ENCODE measurements around the gene TXNL4B.
"Not testable (repeated sequence)": the region's sequence is repeated elsewhere in the genome, so short reads cannot be mapped to it uniquely, and the experiment has no call there.

TXNL4B gene

DNA sequence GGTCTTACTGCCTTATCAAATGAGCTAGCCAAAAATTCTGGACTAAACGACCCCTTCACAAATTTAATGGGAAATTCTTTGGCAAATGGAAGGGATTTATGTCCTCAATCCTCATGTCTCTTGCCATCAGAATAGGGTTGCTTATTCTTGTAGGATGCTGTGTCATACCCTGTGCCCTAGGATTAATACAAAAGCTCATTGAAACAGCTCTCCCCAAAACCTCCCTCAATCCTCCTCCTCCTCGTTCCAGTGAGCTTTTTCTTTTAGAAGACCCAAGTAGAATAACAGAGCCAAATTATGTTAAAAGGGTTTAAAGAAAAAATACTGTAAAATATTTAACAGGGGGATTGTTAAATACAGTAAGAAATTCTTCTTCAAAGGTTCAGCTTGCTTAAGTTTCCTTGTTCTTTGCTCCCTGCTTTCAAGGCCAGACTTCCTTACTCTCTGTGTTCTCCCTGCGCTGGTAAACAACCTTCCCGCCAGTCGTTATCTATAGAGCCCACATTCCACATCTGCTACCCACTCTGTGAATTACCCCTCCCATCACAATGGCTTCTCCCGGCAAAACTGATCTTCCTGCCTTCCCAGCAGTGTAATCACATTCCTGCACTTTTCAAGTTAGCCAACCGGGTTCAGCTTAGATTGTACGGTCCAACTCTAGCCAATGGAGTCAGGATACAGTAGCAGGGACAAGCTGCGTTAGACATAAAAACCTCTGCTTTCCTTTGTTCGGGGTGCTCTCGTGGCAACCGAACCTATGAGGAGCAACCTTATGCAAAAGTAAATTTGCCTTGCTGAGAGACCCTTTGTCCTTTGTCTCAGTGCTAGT, 20.7 kb downstream of the TXNL4B start:
- peak; percentile 7 for DNase-seq

DNA sequence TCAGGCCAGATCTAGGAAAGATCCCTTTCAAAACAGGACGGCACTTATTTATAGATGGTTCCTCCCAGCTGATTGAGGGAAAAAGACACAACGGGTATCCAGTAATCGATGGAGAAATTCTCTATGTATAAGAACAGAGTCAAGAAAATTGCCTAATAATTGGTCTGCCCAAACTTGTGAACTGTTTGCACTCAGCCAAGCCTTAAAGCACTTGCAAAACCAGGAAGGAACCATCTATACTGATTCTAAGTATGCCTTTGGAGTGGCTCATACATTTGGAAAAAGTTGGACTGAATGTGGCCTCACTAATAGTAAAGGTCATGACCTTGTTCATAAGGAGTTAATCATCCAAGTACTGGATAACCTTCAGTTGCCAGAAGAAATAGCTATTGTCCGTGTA, 24.5 kb downstream of the TXNL4B start:
- no peak for DNase-seq

DNA sequence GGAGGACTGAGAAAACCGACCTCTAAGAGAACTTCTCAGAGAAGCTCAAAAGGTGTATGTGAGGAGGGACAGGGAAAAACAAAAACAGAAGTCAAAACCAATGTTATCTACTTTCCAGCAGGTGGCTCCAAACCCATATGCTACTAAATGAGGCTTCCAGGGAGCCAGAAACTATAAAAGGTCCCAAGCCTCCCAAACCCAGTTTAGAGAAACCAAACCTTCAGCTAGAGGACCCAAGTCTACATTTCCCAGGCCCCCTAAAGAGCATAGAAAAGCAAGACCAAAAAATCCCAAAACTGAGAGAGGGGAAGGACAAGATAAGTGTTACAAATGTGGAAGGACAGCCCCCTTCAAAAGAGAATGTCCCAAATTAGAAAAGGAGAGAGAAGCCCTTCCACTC, 26.7 kb downstream of the TXNL4B start:
- DNase-seq: peak; percentile 69

DNA sequence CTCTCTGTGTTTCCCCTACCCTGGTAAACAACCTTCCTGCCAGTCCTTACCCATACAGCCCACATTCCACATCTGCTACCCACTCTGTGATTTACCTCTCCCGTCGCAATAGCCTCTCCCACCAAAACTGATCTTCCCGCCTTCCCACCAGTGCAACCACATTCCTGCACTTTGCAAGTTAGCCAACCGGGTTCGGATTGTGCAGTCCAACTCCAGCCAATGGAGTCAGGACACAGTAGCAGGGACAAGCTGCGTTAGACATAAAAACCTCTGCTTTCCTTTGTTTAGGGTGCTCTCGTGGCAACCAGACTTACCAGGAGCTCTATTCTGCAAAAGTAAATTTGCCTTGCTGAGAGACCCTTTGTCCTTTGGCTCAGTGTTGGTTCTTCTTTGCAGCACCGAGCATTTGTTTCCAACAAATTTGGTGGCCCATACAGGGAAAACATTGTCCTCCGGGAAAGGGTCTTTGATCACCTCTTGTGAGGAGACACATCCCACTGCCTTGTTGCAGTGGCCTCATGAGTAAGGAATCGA, 29.0 kb downstream of the TXNL4B start:
- DNase-seq: no peak

DNA sequence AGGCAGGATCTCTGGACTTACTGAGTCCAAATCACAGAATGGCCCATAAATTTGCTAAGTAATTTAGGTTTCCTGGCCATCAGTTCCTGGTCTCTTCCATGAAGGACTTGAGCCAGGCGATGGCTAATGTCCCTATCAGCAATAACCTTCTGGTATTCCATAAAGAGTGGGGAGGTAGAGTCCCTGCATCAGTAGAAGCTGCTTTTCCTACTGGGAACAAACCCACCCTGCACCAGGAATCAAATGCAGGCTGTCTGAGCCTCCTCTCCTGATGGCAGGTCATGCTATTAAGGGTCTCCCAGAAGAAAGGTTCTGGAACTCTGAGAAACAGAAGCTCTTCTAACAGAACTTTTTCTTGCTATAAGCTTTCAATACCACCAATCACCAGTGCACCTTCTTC, 31.9 kb downstream of the TXNL4B start:
- DNase-seq: no peak

DNA sequence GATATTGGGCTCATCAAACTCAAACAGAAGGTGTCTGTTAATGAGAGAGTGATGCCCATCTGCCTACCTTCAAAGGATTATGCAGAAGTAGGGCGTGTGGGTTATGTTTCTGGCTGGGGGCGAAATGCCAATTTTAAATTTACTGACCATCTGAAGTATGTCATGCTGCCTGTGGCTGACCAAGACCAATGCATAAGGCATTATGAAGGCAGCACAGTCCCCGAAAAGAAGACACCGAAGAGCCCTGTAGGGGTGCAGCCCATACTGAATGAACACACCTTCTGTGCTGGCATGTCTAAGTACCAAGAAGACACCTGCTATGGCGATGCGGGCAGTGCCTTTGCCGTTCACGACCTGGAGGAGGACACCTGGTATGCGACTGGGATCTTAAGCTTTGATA, 33.0 kb downstream of the TXNL4B start:
- no peak for DNase-seq

DNA sequence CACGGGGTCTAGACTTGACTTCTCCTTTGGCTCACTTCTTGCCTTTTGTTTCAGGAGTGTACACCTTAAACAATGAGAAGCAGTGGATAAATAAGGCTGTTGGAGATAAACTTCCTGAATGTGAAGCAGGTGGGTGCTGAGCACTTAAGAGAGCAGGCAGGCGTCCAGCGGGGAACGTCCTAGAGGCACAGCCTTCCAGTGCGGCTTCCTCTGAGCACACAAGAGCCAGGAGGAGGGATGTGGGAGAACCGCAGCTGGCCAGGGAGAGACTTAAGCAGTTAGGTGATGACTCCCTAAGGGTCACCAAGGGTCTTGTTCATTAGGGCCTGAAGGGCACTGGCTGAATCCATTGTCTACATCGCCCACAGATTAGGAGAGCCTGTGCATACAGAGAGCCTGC, 34.4 kb downstream of the TXNL4B start:
- not testable (repeated sequence) for DNase-seq

DNA sequence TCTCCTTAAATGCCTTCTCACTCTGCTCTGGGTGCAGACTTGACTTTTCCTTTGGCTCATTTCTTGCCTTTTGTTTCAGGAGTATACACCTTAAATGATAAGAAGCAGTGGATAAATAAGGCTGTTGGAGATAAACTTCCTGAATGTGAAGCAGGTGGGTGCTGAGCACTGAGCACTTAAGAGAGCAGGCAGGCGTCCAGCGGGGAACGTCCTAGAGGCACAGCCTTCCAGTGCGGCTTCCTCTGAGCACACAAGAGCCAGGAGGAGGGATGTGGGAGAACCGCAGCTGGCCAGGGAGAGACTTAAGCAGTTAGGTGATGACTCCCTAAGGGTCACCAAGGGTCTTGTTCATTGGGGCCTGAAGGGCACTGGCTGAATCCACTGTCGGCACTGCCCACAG, 36.1 kb downstream of the TXNL4B start:
- not testable (repeated sequence) for DNase-seq

DNA sequence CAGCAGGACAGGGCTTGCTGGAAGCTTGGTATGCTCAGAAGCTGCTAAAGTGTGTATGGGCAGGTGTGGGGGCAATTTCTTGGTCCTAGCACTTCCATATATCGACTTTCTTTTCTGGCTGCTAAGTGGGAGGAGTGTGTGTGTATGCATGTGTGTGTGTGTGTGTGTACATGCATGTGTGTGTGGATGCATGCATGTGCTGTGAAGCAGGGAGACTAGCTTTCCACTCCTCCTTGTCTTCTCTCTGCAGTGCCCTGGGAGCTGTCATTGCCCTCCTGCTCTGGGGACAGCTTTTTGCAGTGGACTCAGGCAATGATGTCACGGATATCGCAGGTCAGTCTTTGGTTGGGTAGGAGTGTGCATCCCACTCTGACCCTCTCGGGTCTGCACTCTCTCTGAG, 37.5 kb downstream of the TXNL4B start:
- DNase-seq: no peak

DNA sequence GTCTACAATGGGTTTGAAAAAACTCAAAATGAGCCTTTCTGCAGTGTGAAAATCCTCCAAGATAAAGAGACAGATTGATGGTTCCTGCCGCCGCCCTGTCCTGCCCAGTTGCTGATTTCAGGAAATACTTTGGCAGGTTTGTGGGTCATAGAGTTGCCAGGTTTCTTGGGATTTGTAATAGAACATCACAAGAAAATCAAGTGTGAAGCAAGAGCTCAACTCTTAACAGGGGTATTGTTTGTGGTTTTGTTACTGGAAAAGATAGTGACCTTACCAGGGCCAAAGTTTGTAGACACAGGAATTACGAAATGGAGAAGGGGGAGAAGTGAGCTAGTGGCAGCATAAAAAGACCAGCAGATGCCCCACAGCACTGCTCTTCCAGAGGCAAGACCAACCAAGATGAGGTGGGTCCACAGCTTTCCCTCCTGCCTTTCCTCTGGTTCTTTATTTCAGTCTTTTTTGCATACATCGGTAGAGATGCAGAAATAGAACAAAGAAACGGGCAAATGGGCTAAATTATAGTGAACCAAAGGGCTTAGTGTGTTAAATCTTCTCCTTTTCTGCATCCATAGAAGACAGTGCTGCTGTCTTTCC, 39.1 kb downstream of the TXNL4B start, which contains the start of gene HP:
HP (plus strand) TSS at position 252 of the 594 bp plus-strand sequence; CDS start at position 400, 148 bp downstream.
- DNase-seq: peak; percentile 47

DNA sequence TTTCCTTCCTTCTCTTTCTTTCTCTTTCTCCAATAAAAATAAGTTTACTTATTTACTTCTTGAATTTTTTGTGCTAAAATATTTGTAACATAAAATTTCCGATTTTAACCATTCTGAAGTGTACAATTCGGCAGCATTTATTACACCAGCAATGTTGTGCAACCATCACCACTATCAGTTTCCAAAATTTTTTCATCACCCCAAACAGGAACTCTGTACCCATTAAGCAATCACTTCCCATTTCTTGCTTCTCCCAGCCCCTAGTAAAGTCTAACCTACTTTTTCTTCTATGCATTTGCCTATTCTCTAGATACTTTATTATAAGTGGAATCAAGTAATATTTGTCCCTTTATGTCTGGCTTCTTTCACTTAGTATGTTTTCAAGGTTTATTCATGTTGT, 41.6 kb downstream of the TXNL4B start:
- peak; percentile 54 for DNase-seq

DNA sequence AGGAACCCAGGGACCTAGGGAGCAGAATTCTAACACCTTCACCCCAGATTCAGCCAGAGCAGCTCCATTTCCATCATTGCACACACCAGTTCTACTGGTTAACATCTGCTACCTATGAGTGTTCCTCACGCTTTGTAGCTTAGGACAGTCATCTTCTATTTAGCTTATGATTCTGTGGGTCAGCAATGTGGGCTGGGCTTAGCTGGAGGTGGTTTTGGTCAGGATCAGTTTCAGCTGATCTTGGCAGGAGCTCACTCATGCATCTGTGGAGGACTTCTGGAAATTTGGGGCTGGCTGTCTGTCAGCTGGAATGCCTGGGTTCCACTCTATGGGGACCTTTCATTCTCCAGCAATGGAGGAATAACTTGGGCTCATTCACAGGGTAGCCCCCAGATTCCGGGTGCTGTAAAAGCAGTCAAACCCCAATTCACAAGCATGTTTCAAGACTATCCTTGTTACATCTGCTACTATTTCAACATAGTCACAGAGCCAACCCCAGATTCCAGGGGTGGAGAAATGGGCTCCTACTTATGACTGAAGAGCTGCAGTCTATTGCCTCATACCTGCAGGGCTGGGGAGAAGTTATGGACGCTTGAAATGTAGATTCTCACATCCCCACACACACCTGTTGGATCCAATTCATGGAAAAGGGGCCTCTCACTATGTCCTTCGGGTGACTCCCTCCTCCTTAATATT, 42.5 kb downstream of the TXNL4B start:
- no peak for DNase-seq

DNA sequence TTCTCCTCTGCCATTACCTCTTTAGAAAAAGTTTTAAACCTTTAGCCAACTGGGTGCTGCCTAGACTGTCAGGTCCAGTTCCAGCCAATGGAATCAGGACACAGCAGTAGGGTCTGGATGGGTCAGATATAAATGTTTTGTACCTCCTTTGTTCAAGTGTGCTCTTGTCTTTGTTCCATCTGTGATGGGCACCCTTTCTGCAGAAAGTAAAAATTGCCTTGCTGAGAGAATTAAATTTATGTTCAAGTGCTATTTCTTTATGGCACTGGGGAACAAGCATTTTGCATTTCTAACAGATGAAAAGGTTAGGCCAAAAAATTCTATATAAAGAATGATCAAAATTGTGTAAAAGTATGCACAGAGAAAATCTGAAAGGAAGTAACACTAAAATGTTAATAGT, 44.3 kb downstream of the TXNL4B start:
- no peak for DNase-seq

DNA sequence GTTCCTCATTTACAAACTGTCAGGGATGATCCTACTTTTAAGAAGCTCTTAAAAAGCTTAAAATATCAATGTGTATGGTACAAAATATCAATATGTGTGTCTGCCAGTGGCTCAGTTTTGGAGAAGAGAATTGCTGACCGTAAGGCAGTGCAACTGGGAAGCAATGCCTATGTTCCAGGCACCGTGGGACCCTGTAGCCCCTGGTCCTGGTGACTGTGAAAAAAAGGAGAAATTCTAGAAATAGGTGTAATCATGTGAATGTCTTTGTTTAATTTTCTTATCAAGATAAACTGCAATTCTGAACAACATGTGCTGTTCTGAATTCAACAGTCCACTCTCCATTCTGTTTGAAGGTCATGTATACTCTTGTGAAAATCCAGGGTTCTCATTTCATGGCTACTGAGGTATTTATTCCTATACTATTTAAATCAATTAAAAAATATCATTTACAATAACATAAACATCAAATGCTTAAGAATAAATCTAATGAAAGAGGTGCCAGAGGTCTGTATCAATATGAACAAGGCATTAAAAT, 48.5 kb downstream of the TXNL4B start:
- no peak for DNase-seq

DNA sequence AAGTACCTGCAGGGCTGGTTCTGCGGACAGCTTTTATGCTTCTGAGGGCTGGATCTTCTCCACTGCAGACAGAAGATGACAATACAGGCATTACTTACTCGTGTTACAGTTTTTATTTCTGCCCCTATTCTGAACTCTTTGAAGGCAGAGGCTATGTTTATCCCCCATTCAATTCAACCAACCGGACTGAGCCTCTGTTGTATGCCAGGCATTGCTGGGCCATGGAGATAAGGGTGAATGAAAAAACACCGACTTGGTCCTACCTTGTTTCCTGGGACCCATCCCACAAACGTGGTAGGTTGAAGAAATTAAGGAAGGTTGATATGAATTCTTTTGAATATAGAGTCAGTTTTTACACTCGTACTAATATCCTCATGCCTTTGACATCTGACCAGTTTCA, 49.1 kb downstream of the TXNL4B start:
- peak; percentile 31 for DNase-seq

DNA sequence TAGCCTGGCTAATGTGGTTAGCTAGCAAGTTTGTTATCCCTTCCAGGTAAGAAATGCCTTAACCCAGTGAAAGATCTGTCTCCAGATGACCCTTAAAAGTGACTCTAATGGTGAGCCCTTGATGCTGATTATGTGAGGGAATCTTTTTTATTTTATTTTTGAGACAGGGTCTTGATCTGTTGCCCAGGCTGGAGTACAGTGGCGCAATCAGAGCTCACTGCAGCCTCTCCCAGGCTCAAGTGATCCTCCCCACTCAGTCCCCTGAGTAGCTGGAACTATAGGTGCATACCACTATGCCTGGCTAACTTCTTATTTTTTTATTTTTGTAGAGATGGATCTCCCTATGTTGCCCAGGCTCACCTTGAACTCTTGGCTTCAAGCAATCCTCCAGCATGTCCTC, 49.9 kb downstream of the TXNL4B start:
- DNase-seq: no peak

DNA sequence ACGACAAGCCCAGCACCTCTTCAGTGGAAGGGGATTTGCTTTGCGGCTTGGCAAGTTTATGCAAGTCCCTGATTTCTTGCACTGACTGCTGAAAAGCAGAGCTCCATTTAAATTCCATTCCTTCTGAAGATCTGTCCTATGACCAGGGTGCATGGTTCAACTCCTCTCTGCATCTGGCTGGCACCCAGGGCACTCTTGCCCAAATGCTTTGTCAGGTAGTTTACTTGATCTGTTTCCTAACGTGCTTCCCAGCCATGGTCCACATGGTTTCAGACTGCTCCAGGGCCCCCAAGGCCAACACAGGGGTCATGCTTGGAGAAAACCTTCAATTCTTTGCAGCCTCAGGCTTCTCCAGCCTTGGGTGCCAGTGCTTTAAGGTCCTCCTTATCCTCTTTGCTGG, 50.4 kb downstream of the TXNL4B start:
- no peak for DNase-seq

DNA sequence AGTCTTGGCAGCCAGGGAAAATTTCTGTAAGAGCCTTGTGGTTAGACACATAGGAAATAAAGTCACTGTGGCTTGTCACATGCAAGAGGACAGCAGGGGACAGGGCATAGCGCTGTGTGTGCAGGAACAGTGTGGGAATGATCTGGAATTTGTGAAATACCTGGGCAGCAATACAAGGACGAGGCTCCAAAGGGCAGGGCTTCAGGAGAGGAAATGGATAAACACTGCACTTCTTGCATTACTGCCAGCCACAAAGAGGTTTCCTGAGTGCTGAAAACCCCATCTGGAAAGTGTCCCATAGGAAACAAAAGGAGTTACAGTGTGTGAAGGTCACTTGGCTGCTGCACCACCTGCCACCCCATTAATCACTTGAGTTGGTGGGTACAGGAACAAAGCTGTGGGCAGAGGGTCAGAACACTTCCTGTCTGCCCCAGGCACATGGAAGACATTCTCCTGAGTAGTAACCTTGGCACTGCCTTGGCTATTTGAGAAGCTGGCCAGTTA, 51.2 kb downstream of the TXNL4B start:
- DNase-seq: no peak

DNA sequence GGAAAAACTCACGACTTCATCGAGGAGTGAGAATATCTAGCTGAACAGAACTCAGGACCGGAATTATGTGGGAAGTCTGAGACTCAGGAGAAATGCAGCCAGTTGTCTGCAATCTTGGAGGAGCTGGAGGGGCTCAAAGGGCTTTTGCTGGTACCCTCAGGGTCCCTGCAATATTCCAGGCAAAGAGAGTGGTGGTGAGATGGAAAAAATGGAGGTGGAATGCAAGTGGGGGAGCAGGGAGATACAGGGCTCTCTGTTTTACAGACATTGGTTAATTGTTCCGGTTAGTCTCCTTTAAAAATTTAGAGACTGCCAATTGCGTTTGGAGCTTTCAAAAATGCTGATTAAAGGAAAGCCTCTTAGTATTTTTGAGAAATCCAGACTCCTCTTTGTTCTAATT, 57.3 kb downstream of the TXNL4B start:
- no peak for DNase-seq
